Astrocyte (in vitro differentiated cells and primary cell): Measurements from ENCODE around the gene MIP. TPM values are rescaled to one million over a fixed set of nuclear protein-coding genes. Genes with fewer than 3 reads are reported as not detected.

Experiments used
- DNase-seq: peaks from one replicate; pipeline ENCODE4 v3.0.0-alpha.2; 2010; ENCODE audit warnings: low read depth
- FAIRE-seq: peaks from 2 replicates; lab custom pipeline; 2011; peaks lifted over from hg19 to GRCh38; lab: Jason Lieb, UNC
- H2AFZ ChIP-seq: 2 replicates; pipeline ENCODE4 v1.6.0; 2012; ENCODE audit warnings: low read depth, low read length, inconsistent platforms
- H3K27ac ChIP-seq: 2 replicates; pipeline ENCODE4 v1.5.1; 2011; ENCODE audit warnings: low read depth, low read length, inconsistent platforms
- H3K27me3 ChIP-seq: 2 replicates; pipeline ENCODE4 v1.6.0; 2011; ENCODE audit warnings: low read length, inconsistent platforms; ENCODE audit not compliant: insufficient read depth
- H3K36me3 ChIP-seq: 2 replicates; pipeline ENCODE4 v1.5.1; 2011; ENCODE audit warnings: low read length, inconsistent platforms; ENCODE audit not compliant: insufficient read depth
- H3K4me1 ChIP-seq: 2 replicates; pipeline ENCODE4 v1.5.1; 2011; ENCODE audit warnings: low read length, inconsistent platforms; ENCODE audit not compliant: insufficient read depth
- H3K4me2 ChIP-seq: 2 replicates; pipeline ENCODE4 v1.6.0; 2012; ENCODE audit warnings: low read length, inconsistent platforms
- H3K4me3 ChIP-seq: 2 replicates; pipeline ENCODE4 v1.5.1; 2011; ENCODE audit warnings: low read depth, mild to moderate bottlenecking, low read length, inconsistent platforms; ENCODE audit not compliant: insufficient read depth
- H3K79me2 ChIP-seq: 2 replicates; pipeline ENCODE4 v1.6.0; 2012; ENCODE audit warnings: mild to moderate bottlenecking, low read length, inconsistent platforms; ENCODE audit not compliant: insufficient read depth
- H3K9ac ChIP-seq: 2 replicates; pipeline ENCODE4 v1.6.0; 2012; ENCODE audit warnings: mild to moderate bottlenecking, low read length, inconsistent platforms
- H3K9me3 ChIP-seq: 2 replicates; pipeline ENCODE4 v1.5.1; 2012; ENCODE audit warnings: low read depth, mild to moderate bottlenecking, low read length, inconsistent platforms; ENCODE audit not compliant: insufficient read depth
- H4K20me1 ChIP-seq: 2 replicates; pipeline ENCODE4 v1.6.0; 2012; ENCODE audit warnings: low read length, inconsistent platforms; ENCODE audit not compliant: insufficient read depth
- H3K27ac Mint-ChIP-seq: one replicate; pipeline ENCODE4 v1.8.0; 2021; ENCODE audit warnings: mild to moderate bottlenecking, mixed read lengths; ENCODE audit not compliant: unreplicated experiment
- H3K27me3 Mint-ChIP-seq: one replicate; pipeline ENCODE4 v1.8.0; 2021; ENCODE audit warnings: low read depth, mixed read lengths; ENCODE audit not compliant: unreplicated experiment
- H3K36me3 Mint-ChIP-seq: one replicate; pipeline ENCODE4 v1.8.0; 2021; ENCODE audit warnings: low read depth, mixed read lengths; ENCODE audit not compliant: unreplicated experiment
- H3K4me1 Mint-ChIP-seq: one replicate; pipeline ENCODE4 v1.8.0; 2021; ENCODE audit warnings: low read depth, mixed read lengths; ENCODE audit not compliant: unreplicated experiment
- H3K4me3 Mint-ChIP-seq: one replicate; pipeline ENCODE4 v1.8.0; 2021; ENCODE audit warnings: mild to moderate bottlenecking, moderate library complexity, mixed read lengths; ENCODE audit not compliant: unreplicated experiment
- H3K9me3 Mint-ChIP-seq: one replicate; pipeline ENCODE4 v1.8.0; 2021; ENCODE audit warnings: mild to moderate bottlenecking, mixed read lengths; ENCODE audit not compliant: unreplicated experiment
- CTCF ChIP-seq: IDR thresholded peaks from 2 replicates; pipeline ENCODE4 v1.5.1; 2011; ENCODE audit warnings: low read depth, mild to moderate bottlenecking, inconsistent platforms, low read length, moderate library complexity; ENCODE audit not compliant: insufficient read depth
- EZH2 ChIP-seq: IDR thresholded peaks from 2 replicates; pipeline ENCODE4 v1.6.1; 2012; ENCODE audit warnings: mild to moderate bottlenecking, low read length, inconsistent platforms; ENCODE audit not compliant: insufficient read depth
- total RNA-seq: library from RNA; stranded (reverse); gene quantifications from 2 replicates; pipeline ENCODE4 v1.2.1, GENCODE V29; 2021

The MIP gene
- total RNA-seq, 1 donor from 2014 or later = not detected

- no peak for DNase-seq
- TF ChIP-seq CTCF = no peak
- no peak for TF ChIP-seq EZH2
- H3K4me3 ChIP-seq = no peak overlapping the region
- H3K4me3 Mint-ChIP-seq = no peak overlapping the region
- no peak overlapping the region for H3K27ac Mint-ChIP-seq
- H3K4me1 ChIP-seq = no peaks in the 10 kb centered on the region
- no peak overlapping the region for H3K27ac ChIP-seq
- no peak overlapping the region for H3K4me2 ChIP-seq
- H3K9ac ChIP-seq = no peak overlapping the region
- peaks cover 8% of the 10 kb centered on the region for H3K4me1 Mint-ChIP-seq
- H3K27me3 Mint-ChIP-seq = no peaks in the 10 kb centered on the region
- no peaks in the 10 kb centered on the region for H3K9me3 ChIP-seq
- H3K36me3 Mint-ChIP-seq = peaks cover 3% of the 10 kb centered on the region
- H3K79me2 ChIP-seq = peaks cover 7% of the 10 kb centered on the region
- H2AFZ ChIP-seq = no peak overlapping the region
- FAIRE-seq = no peak
- H3K9me3 Mint-ChIP-seq = no peaks in the 10 kb centered on the region
- H3K27me3 ChIP-seq = no peaks in the 10 kb centered on the region
- H4K20me1 ChIP-seq = peaks cover 10% of the 10 kb centered on the region
- no peaks in the 10 kb centered on the region for H3K36me3 ChIP-seq
These were observed 22.5 kb upstream of the MIP start for GRCh38 chr12:56476972-56477432.

GRCh38 chr12:56476143-56476542 is 21.7 kb upstream of the MIP start:
- H3K4me1 Mint-ChIP-seq = peaks cover 9% of the 10 kb centered on the region
- no peak overlapping the region for H3K27ac Mint-ChIP-seq
- TF ChIP-seq CTCF (no peak), EZH2 (no peak)
- Histone ChIP-seq H3K36me3 (no peaks in the 10 kb centered on the region), H3K4me3 (no peak overlapping the region), H4K20me1 (peaks cover 10% of the 10 kb centered on the region), H3K4me2 (no peak overlapping the region), H3K9ac (no peak overlapping the region), H3K4me1 (no peaks in the 10 kb centered on the region), H2AFZ (no peak overlapping the region), H3K79me2 (peaks cover 14% of the 10 kb centered on the region), H3K27ac (no peak overlapping the region), H3K9me3 (no peaks in the 10 kb centered on the region), H3K27me3 (no peaks in the 10 kb centered on the region)
- H3K27me3 Mint-ChIP-seq = no peaks in the 10 kb centered on the region
- DNase-seq (no peak), FAIRE-seq (no peak)
- no peaks in the 10 kb centered on the region for H3K9me3 Mint-ChIP-seq
- no peak overlapping the region for H3K4me3 Mint-ChIP-seq
- H3K36me3 Mint-ChIP-seq = peaks cover 3% of the 10 kb centered on the region

- no peak overlapping the region for H3K4me2 ChIP-seq
- peaks cover 31% of the 10 kb centered on the region for H3K79me2 ChIP-seq
- H3K9me3 ChIP-seq = no peaks in the 10 kb centered on the region
- H2AFZ ChIP-seq = no peak overlapping the region
- Mint-ChIP-seq H3K4me3 (no peak overlapping the region), H3K4me1 (peaks cover 11% of the 10 kb centered on the region), H3K27me3 (no peaks in the 10 kb centered on the region), H3K36me3 (peaks cover 5% of the 10 kb centered on the region), H3K27ac (no peak overlapping the region), H3K9me3 (no peaks in the 10 kb centered on the region)
- peaks cover 5% of the 10 kb centered on the region for H3K4me1 ChIP-seq
- no peak overlapping the region for H3K9ac ChIP-seq
- DNase-seq (no peak), FAIRE-seq (no peak)
- H3K36me3 ChIP-seq = no peaks in the 10 kb centered on the region
- no peak for TF ChIP-seq EZH2
- no peak for TF ChIP-seq CTCF
- H4K20me1 ChIP-seq = peaks cover 10% of the 10 kb centered on the region
- H3K4me3 ChIP-seq = no peak overlapping the region
- H3K27me3 ChIP-seq = no peaks in the 10 kb centered on the region
- no peak overlapping the region for H3K27ac ChIP-seq
These were observed 19.9 kb upstream of the MIP start for GRCh38 chr12:56474389-56474788.
